ENCODE measurements around the gene LIME1.

LIME1 gene, protein sequence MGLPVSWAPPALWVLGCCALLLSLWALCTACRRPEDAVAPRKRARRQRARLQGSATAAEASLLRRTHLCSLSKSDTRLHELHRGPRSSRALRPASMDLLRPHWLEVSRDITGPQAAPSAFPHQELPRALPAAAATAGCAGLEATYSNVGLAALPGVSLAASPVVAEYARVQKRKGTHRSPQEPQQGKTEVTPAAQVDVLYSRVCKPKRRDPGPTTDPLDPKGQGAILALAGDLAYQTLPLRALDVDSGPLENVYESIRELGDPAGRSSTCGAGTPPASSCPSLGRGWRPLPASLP

GRCh38 chr20:63735859-63736718, at the start of gene LIME1:
Gene LIME1, plus strand, starts transcription at chr20:63736664. Its CDS starts 886 bp downstream, at chr20:63737550.
- Histone ChIP-seq H3K27ac (no peak within 1 kb of the TSS), H3K27me3 (ENCODE audit: insufficient read depth, low read depth, severe bottlenecking) (no peaks in the 10 kb centered on the region), H3K9me3 (ENCODE audit: severe bottlenecking) (no peaks in the 10 kb centered on the region), H3K36me3 (peaks cover 35% of the 10 kb centered on the region), H3K4me3 (ENCODE audit: low read depth, low read length) (no peak within 1 kb of the TSS)
- no peak for DNase-seq
- TF ChIP-seq, protein P1, sequence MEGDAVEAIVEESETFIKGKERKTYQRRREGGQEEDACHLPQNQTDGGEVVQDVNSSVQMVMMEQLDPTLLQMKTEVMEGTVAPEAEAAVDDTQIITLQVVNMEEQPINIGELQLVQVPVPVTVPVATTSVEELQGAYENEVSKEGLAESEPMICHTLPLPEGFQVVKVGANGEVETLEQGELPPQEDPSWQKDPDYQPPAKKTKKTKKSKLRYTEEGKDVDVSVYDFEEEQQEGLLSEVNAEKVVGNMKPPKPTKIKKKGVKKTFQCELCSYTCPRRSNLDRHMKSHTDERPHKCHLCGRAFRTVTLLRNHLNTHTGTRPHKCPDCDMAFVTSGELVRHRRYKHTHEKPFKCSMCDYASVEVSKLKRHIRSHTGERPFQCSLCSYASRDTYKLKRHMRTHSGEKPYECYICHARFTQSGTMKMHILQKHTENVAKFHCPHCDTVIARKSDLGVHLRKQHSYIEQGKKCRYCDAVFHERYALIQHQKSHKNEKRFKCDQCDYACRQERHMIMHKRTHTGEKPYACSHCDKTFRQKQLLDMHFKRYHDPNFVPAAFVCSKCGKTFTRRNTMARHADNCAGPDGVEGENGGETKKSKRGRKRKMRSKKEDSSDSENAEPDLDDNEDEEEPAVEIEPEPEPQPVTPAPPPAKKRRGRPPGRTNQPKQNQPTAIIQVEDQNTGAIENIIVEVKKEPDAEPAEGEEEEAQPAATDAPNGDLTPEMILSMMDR (IDR thresholded peaks at IDR 0.05; ENCODE audit: low read depth, low read length): no peak

- no peaks in the 10 kb centered on the region for H3K9me3 ChIP-seq (ENCODE audit: severe bottlenecking)
- H3K4me3 ChIP-seq (ENCODE audit: low read depth, low read length): no peak overlapping the region
- H3K36me3 ChIP-seq: peaks cover 9% of the 10 kb centered on the region
- no peaks in the 10 kb centered on the region for H3K27me3 ChIP-seq (ENCODE audit: insufficient read depth, low read depth, severe bottlenecking)
- TF ChIP-seq, protein P1 (IDR thresholded peaks at IDR 0.05; ENCODE audit: low read depth, low read length): no peak
- H3K27ac ChIP-seq: no peak overlapping the region
- no peak for DNase-seq
These were observed 48.9 kb upstream of the LIME1 start for GRCh38 chr20:63687419-63688178.

DNA sequence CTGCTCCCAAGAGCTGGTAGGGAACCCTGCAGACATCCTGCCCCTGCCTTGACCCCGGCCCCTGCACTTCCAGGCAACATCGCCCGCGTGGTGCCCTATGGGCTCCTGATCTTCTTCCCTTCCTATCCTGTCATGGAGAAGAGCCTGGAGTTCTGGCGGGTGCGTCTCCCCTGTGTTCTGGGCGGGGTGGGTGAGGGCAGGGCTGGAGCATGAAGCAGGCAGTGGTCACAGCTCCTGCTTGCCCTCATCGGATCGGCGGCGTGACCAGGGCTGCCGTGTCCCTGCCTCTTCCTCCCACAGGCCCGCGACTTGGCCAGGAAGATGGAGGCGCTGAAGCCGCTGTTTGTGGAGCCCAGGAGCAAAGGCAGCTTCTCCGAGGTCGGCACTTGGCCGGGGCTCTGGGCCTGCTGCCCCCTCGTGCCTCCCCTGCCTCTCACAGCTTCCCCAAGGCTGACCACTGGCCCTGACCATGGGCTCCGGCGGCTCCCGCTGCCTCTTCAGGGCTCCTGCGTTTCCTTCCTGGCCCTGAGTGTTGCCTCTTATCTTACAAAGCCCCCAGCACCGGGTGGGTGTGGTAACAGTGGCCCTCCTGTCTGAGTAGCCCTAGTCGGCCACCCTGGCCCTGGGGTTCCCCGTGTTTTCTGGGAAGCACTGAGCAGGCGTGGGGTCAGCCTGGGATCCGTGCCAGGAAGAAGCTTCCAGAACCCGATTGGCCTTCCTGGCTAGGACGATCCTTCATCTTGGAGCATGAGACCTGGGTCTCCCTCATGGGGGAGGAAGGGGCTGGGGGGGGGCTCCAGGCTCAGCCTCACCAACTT, 48.0 kb upstream of the LIME1 start:
- TF ChIP-seq, protein P1 (IDR thresholded peaks at IDR 0.05; ENCODE audit: low read depth, low read length): no peak
- Histone ChIP-seq H3K27me3 (ENCODE audit: insufficient read depth, low read depth, severe bottlenecking) (no peaks in the 10 kb centered on the region), H3K9me3 (ENCODE audit: severe bottlenecking) (no peaks in the 10 kb centered on the region), H3K36me3 (peaks cover 6% of the 10 kb centered on the region; the same call in 1 of the 2 replicates), H3K4me3 (ENCODE audit: low read depth, low read length) (no peak overlapping the region), H3K27ac (no peak overlapping the region)
- DNase-seq: no peak

GRCh38 chr20:63689046-63690002, 47.1 kb upstream of the LIME1 start:
- Histone ChIP-seq H3K9me3 (ENCODE audit: severe bottlenecking) (no peaks in the 10 kb centered on the region), H3K36me3 (peaks cover 13% of the 10 kb centered on the region), H3K27ac (no peak overlapping the region), H3K27me3 (ENCODE audit: insufficient read depth, low read depth, severe bottlenecking) (no peaks in the 10 kb centered on the region), H3K4me3 (ENCODE audit: low read depth, low read length) (no peak overlapping the region)
- TF ChIP-seq, protein P1 (IDR thresholded peaks at IDR 0.05; ENCODE audit: low read depth, low read length): no peak
- DNase-seq: no peak
